Measurements from ENCODE around the gene CDH23.

GRCh38 chr10:71449026-71449425 is 52.3 kb downstream of the CDH23 start:
- TF ChIP-seq FOXP1 (CRISPR knock-in tag; IDR thresholded peaks at IDR 0.05) (no peak), BMI1 (IDR thresholded peaks at IDR 0.05; ENCODE audit: low read length) (no peak), ZNF121 (CRISPR knock-in tag; conservative IDR thresholded peaks at IDR 0.05) (no peak), CTCF (IDR thresholded peaks at IDR 0.05 in 2 of 3, conservative IDR thresholded peaks at IDR 0.05 in 1 of 3; ENCODE audit: insufficient read depth in 2 of 3, low read depth in 1 of 3, low read length in 3 of 3) (no peak), YY1 (IDR thresholded peaks at IDR 0.05; ENCODE audit: borderline replicate concordance in 1 of 3, control insufficient read depth in 1 of 3, extremely low read depth in 1 of 3, insufficient read depth in 3 of 3, insufficient read length in 1 of 3, insufficient replicate concordance in 2 of 3, low read depth in 1 of 3, low read length in 2 of 3) (no peak), FOSL1 (tag; conservative IDR thresholded peaks at IDR 0.05) (no peak), ARID1B (IDR thresholded peaks at IDR 0.05) (no peak), POLR2A (conservative IDR thresholded peaks at IDR 0.05) (no peak)
